OCI-LY1 (cell line): ENCODE data around the gene CRABP1.

Experiments used
- H2AFZ ChIP-seq: fragments of 200-600 bp; sonication (generic), shearing (Covaris generic); 2 replicates; pipeline ENCODE4 v1.6.0; 2014; ENCODE audit warnings: antibody characterized with exemption, mild to moderate bottlenecking, low read length
- H3F3A ChIP-seq: fragments of 200-600 bp; sonication (generic), shearing (Covaris generic); 2 replicates; pipeline ENCODE4 v1.6.0; 2014; ENCODE audit warnings: mild to moderate bottlenecking, antibody characterized with exemption, low read length, moderate library complexity; ENCODE audit not compliant: insufficient read depth
- H3K27ac ChIP-seq: fragments of 200-600 bp; sonication (generic); 2 replicates; pipeline ENCODE4 v1.5.1; 2014; ENCODE audit warnings: low read length, mixed run types, mild to moderate bottlenecking, low read depth; ENCODE audit not compliant: poor library complexity, severe bottlenecking
- H3K27me3 ChIP-seq: fragments of 200-600 bp; sonication (generic); 2 replicates; pipeline ENCODE4 v1.6.0; 2014; ENCODE audit warnings: antibody characterized with exemption, mild to moderate bottlenecking, low read length, moderate library complexity; ENCODE audit not compliant: insufficient read depth
- H3K36me3 ChIP-seq: fragments of 200-600 bp; sonication (generic); 2 replicates; pipeline ENCODE4 v1.6.1; 2014; ENCODE audit warnings: mild to moderate bottlenecking, antibody characterized with exemption, low read length, moderate library complexity, mixed read lengths; ENCODE audit not compliant: insufficient read depth
- H3K4me1 ChIP-seq: fragments of 200-600 bp; sonication (generic); 2 replicates; pipeline ENCODE4 v1.5.1; 2014; ENCODE audit warnings: mild to moderate bottlenecking, low read length, moderate library complexity; ENCODE audit not compliant: insufficient read depth, severe bottlenecking
- H3K4me2 ChIP-seq: fragments of 200-600 bp; sonication (generic), shearing (Covaris generic); 2 replicates; pipeline ENCODE4 v1.6.1; 2014; ENCODE audit warnings: low read length
- H3K4me3 ChIP-seq: fragments of 200-600 bp; sonication (generic); 2 replicates; pipeline ENCODE4 v1.5.1; 2014; ENCODE audit warnings: low read length, low read depth, mild to moderate bottlenecking, mixed read lengths; ENCODE audit not compliant: poor library complexity, severe bottlenecking
- H3K79me2 ChIP-seq: fragments of 200-600 bp; shearing (Covaris generic); 2 replicates; pipeline ENCODE4 v1.6.1; 2016; ENCODE audit warnings: mixed run types, low read length, mixed read lengths; ENCODE audit not compliant: insufficient read depth
- H3K9ac ChIP-seq: fragments of 200-600 bp; sonication (generic), shearing (Covaris generic); 2 replicates; pipeline ENCODE4 v1.6.1; 2014; ENCODE audit warnings: mild to moderate bottlenecking, low read length, mixed read lengths
- H3K9me2 ChIP-seq: fragments of 200-600 bp; sonication (generic), shearing (Covaris generic); 2 replicates; pipeline ENCODE4 v1.6.1; 2014; ENCODE audit warnings: low read depth, mild to moderate bottlenecking, low read length, mixed read lengths
- H3K9me3 ChIP-seq: fragments of 200-600 bp; shearing (Covaris generic); 2 replicates; pipeline ENCODE4 v1.6.1; 2014; ENCODE audit warnings: low read length, mixed read lengths
- H4K20me1 ChIP-seq: fragments of 200-600 bp; sonication (generic), shearing (Covaris generic); 2 replicates; pipeline ENCODE4 v1.6.0; 2016; ENCODE audit warnings: mild to moderate bottlenecking, low read length; ENCODE audit not compliant: insufficient read depth
- CTCF ChIP-seq: fragments of 200-600 bp; sonication (generic), shearing (Covaris generic); IDR thresholded peaks from 2 replicates; pipeline ENCODE4 v1.5.1; 2017; ENCODE audit warnings: mild to moderate bottlenecking, antibody characterized with exemption, low read length, moderate library complexity, mixed read lengths
- EZH2 ChIP-seq: fragments of 200-600 bp; sonication (generic), shearing (Covaris generic); IDR thresholded peaks from 2 replicates; pipeline ENCODE4 v1.8.0; 2017; ENCODE audit warnings: borderline replicate concordance, mixed run types, mild to moderate bottlenecking, antibody characterized with exemption, low read length, moderate library complexity, mixed read lengths

Gene CRABP1

DNA sequence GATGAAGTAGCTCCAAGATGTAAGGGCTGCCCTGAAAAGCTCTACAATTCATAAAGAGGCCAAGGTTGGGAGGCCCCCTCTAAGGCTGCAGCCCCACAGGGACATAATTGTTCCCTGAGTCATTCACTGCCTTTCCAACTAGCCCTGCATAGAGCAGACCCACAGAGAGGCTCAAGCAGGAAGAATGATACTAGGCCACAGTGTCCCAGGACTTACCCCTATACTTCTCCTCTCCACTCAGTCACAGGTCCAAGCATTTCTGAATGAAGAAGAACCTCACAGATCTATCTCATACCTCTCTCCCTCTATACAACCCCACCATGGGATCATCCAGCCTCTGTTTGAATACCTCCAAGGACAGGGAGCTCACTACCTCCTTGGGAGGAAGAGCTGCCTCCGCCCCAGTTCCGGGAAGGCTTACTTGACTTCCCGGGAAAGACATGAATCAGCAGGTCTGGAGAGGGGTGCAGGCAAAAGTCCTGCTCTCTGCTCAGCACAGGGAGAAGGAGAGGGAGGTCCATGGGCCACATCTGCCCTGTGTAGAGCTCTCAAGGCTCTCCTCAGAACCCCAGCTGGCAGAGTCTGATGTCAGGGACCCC lies 33.9 kb upstream of the CRABP1 start:
- H3K9me2 ChIP-seq, result no peaks in the 10 kb centered on the region
- H3K27ac ChIP-seq, result no peak overlapping the region
- TF ChIP-seq EZH2 (no peak), CTCF (no peak)

GRCh38 chr15:78307976-78308375 lies 32.2 kb upstream of the CRABP1 start:
- H3K4me1 ChIP-seq, result no peaks in the 10 kb centered on the region
- H3K79me2 ChIP-seq, result no peaks in the 10 kb centered on the region
- no peak overlapping the region for H3K4me3 ChIP-seq
- no peaks in the 10 kb centered on the region for H3K36me3 ChIP-seq
- TF ChIP-seq CTCF, result no peak
- TF ChIP-seq EZH2, result no peak
- no peaks in the 10 kb centered on the region for H4K20me1 ChIP-seq
- no peak overlapping the region for H2AFZ ChIP-seq
- no peaks in the 10 kb centered on the region for H3K27me3 ChIP-seq
- H3K9me2 ChIP-seq, result no peaks in the 10 kb centered on the region
- H3K4me2 ChIP-seq, result no peak overlapping the region
- no peak overlapping the region for H3K9ac ChIP-seq
- H3K27ac ChIP-seq, result no peak overlapping the region
- H3K9me3 ChIP-seq, result no peaks in the 10 kb centered on the region
- H3F3A ChIP-seq, result no peaks in the 10 kb centered on the region

More for the DNA sequence above, 33.9 kb upstream of the CRABP1 start:
- Histone ChIP-seq H3K27me3 (no peaks in the 10 kb centered on the region), H3K9ac (no peak overlapping the region), H3K4me1 (no peaks in the 10 kb centered on the region), H3K9me3 (no peaks in the 10 kb centered on the region), H3K79me2 (no peaks in the 10 kb centered on the region), H3K4me2 (no peak overlapping the region), H4K20me1 (no peaks in the 10 kb centered on the region), H3K36me3 (no peaks in the 10 kb centered on the region), H2AFZ (no peak overlapping the region), H3K4me3 (no peak overlapping the region), H3F3A (no peaks in the 10 kb centered on the region)

DNA sequence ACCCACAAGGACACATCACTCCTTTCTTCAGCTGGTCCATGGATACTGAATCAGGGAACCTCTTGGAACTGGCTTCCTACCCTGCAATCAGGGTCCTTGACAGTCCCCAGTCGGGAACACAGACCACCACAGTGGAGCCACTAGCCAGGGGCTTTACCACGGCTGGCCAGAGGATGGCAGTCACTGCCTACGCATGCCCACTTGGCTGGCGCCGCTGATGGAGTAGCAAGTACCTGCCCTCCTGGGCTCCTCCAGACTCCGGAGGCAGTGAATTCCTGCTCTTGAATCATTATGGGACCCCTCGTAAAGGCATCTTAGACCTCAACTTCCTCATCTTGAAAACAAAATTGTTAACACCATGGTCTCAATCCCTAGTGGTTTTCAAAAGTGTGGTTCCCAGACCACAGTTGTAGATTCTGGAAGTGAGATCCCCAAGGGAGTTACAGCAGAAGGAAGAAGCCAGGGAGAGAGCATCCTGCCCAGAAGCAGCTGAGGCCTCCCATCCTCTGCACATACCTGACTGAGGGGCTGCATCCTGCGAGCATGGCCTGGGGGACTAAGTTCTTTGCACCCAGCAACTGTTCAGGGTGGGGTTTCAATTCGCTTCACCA lies 31.6 kb upstream of the CRABP1 start:
- no peak overlapping the region for H3K9ac ChIP-seq
- H3K27ac ChIP-seq, result no peak overlapping the region
- H3K4me3 ChIP-seq, result no peak overlapping the region
- H4K20me1 ChIP-seq, result no peaks in the 10 kb centered on the region
- H3K9me2 ChIP-seq, result no peaks in the 10 kb centered on the region
- no peaks in the 10 kb centered on the region for H3F3A ChIP-seq
- TF ChIP-seq EZH2 (no peak), CTCF (peak; percentile 80)
- H3K9me3 ChIP-seq, result no peaks in the 10 kb centered on the region
- no peak overlapping the region for H3K4me2 ChIP-seq
- H3K79me2 ChIP-seq, result no peaks in the 10 kb centered on the region
- H2AFZ ChIP-seq, result no peak overlapping the region
- no peaks in the 10 kb centered on the region for H3K36me3 ChIP-seq
- no peaks in the 10 kb centered on the region for H3K27me3 ChIP-seq
- H3K4me1 ChIP-seq, result no peaks in the 10 kb centered on the region
